Lung (tissue), 12 donors: ENCODE data around the gene RAP1GAP2. TPM values are rescaled to one million over a fixed set of nuclear protein-coding genes. Genes with fewer than 3 reads are reported as not detected.

Experiments
- ATAC-seq: fragments of 200-7000 bp; cut with Tn5 transposase; one replicate; pipeline ENCODE4 v1.9.1; 2020; ENCODE audit warnings: moderate number of reproducible peaks; ENCODE audit not compliant: insufficient read depth, low FRiP score
- DNase-seq, 3 donors: peaks; one replicate each; pipeline ENCODE4 v3.0.0-alpha.2; 2013 to 2017
- H3K27ac ChIP-seq, 2 donors: one replicate each; pipeline ENCODE4 v1.5.1; 2013; ENCODE audit warnings: mild to moderate bottlenecking in 2 of 2, moderate library complexity in 2 of 2, control low read depth in 1 of 2, inconsistent platforms in 1 of 2, low read depth in 1 of 2, low read length in 1 of 2
- H3K27me3 ChIP-seq, 3 donors: one replicate each; pipeline ENCODE4 v1.5.1; 2013; ENCODE audit warnings: low read length in 2 of 3; ENCODE audit not compliant: control insufficient read depth in 3 of 3, insufficient read depth in 3 of 3
- H3K36me3 ChIP-seq, 4 donors: one replicate each; pipeline ENCODE4 v1.5.1; 2013; ENCODE audit warnings: low read length in 4 of 4, mild to moderate bottlenecking in 1 of 4, moderate library complexity in 1 of 4; ENCODE audit not compliant: control insufficient read depth in 4 of 4, insufficient read depth in 4 of 4
- H3K4me1 ChIP-seq, 5 donors: one replicate each; pipeline ENCODE4 v1.5.1; 2013; ENCODE audit warnings: low read length in 5 of 5, mild to moderate bottlenecking in 2 of 5, moderate library complexity in 1 of 5; ENCODE audit not compliant: control insufficient read depth in 5 of 5, insufficient read depth in 5 of 5
- H3K4me3 ChIP-seq: one replicate; pipeline ENCODE4 v1.5.1; 2013; ENCODE audit warnings: mild to moderate bottlenecking, control low read depth, moderate library complexity
- H3K9ac ChIP-seq, 2 donors: one replicate each; pipeline ENCODE4 v1.5.1; 2013; ENCODE audit warnings: low read length in 2 of 2, control low read depth in 1 of 2; ENCODE audit not compliant: insufficient read depth in 1 of 2
- H3K9me3 ChIP-seq, 4 donors: one replicate each; pipeline ENCODE4 v1.5.1; 2013; ENCODE audit warnings: low read length in 3 of 4, mild to moderate bottlenecking in 1 of 4, moderate library complexity in 1 of 4; ENCODE audit not compliant: control insufficient read depth in 4 of 4, insufficient read depth in 3 of 4
- CTCF ChIP-seq: IDR thresholded peaks from 2 replicates; pipeline ENCODE4 v1.5.1; 2012; ENCODE audit warnings: mild to moderate bottlenecking; ENCODE audit errors: control extremely low read depth, extremely low read depth
- WGBS, 2 donors: extraction: QIAGEN DNeasy Blood & Tissue Kit; methylation state at CpG; one replicate each; pipeline ENCODE4 v1.1.7; 2013; 5-methylcytosine and 5-hydroxymethylcytosine counted together
- polyA plus RNA-seq, 2 donors: library from polyadenylated mRNA; stranded (reverse); fragments of 200-250 nt; gene quantifications; one replicate each; pipeline ENCODE4 v1.2.1, GENCODE V29; 2013
- total RNA-seq, 2 donors: library from RNA; depleted of rRNA in 1 of 2; stranded (reverse); fragments of >200 nt in 1 of 2; gene quantifications; one replicate each; pipeline ENCODE4 v1.2.1, GENCODE V29; 2014 to 2021
- donor health status: control.
- donor health status: control.
- donor health status: Bipolar disorder and iron deficiency.
- donor health status: healthy.
- donor health status: DM: yes; HTN: yes; CAD: no.

Gene RAP1GAP2
- total and polyA plus RNA-seq, 4 donors = 5.3 to 16.7 (median 6.0) TPM

GRCh38 chr17:2786176-2786881, 9.9 kb upstream of the RAP1GAP2 start:
- Histone ChIP-seq H3K27me3 (no peaks in the 10 kb centered on the region), H3K4me3 (no peak overlapping the region), H3K9me3 (peaks cover 0 to 5% (median 1%) of the 10 kb centered on the region in 4 donors), H3K9ac (no peak overlapping the region), H3K27ac (no peak overlapping the region), H3K36me3 (no peaks in the 10 kb centered on the region), H3K4me1 (no peaks in the 10 kb centered on the region)
- peak; percentile 90 for ATAC-seq
- TF ChIP-seq CTCF = peak; percentile 63
- DNase-seq = peak; percentile 76 to 85 (median 77)
- 27 to 29% methylated on average over 21 of the region's 21 CpGs for WGBS, 2 donors

GRCh38 chr17:2789700-2790099, 6.5 kb upstream of the RAP1GAP2 start:
- ATAC-seq (no peak), DNase-seq (no peak)
- 28 to 49% methylated on average over 3 of the region's 3 CpGs for WGBS, 2 donors
- H3K4me3 ChIP-seq = no peak overlapping the region
- peaks cover 0 to 2% (median 0%) of the 10 kb centered on the region in 4 donors for H3K9me3 ChIP-seq
- H3K36me3 ChIP-seq = no peaks in the 10 kb centered on the region
- no peak for TF ChIP-seq CTCF
- no peaks in the 10 kb centered on the region for H3K27me3 ChIP-seq
- no peaks in the 10 kb centered on the region for H3K4me1 ChIP-seq
- H3K27ac ChIP-seq = no peak overlapping the region
- no peak overlapping the region for H3K9ac ChIP-seq

GRCh38 chr17:2792366-2793169, 3.7 kb upstream of the RAP1GAP2 start:
- Histone ChIP-seq H3K27me3 (peaks cover 0 to 6% (median 0%) of the 10 kb centered on the region in 3 donors), H3K36me3 (no peaks in the 10 kb centered on the region), H3K9me3 (peaks cover 0 to 2% (median 0%) of the 10 kb centered on the region in 4 donors), H3K27ac (no peak overlapping the region), H3K9ac (no peak overlapping the region), H3K4me3 (no peak overlapping the region), H3K4me1 (no peaks in the 10 kb centered on the region)
- WGBS, 2 donors = 44 to 49% methylated on average over 24 of the region's 24 CpGs
- TF ChIP-seq CTCF = no peak
- DNase-seq (no peak), ATAC-seq (no peak)
